T47D (cell line): ENCODE results near the gene PRH2.

ENCODE experiments used
- DNase-seq, 2 experiments: peaks; one replicate each; pipeline versions ENCODE4 v3.0.0 to v3.0.0-alpha.2; 2011 to 2012; ENCODE audit warnings: low read depth in 1 of 2, low spot score in 1 of 2
- JUND ChIP-seq: IDR thresholded peaks from 2 replicates; pipeline ENCODE4 v1.6.1; 2012; ENCODE audit warnings: low read depth
- in situ Hi-C: cut with HindIII; loops from 2 replicates; pipeline ENCODE4 v1.10.0; 2016; ENCODE audit warnings: low sequenced_read_pairs, low pct_unique_long_range_greater_than_20kb

Gene PRH2

DNA sequence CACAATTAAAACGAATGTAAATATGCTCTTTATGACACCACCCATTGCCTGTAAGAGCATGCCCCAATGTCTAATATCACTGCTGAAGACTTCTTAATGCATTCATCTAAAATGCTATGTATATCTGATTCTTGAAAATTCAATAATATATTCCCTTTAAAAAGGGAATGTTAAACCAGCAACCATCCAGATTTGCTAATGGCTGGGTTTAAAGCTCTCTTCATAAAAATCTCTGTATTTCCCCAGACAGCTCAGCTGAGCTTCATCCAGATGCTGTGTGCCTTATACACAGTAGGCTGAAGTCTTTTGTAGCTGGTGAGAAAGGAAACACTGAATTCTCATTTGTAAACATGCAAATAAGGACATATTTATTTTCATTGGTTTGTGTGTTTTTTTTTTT, 10.1 kb downstream of the PRH2 start, which contains the start of gene TAS2R14:
TAS2R14 (minus strand) TSS at position 101 of the 400 bp plus-strand sequence; CDS start at position 45, 56 bp downstream.
- DNase-seq = no peak
- in situ Hi-C loops = no loop called here
- TF ChIP-seq JUND = no peak

DNA sequence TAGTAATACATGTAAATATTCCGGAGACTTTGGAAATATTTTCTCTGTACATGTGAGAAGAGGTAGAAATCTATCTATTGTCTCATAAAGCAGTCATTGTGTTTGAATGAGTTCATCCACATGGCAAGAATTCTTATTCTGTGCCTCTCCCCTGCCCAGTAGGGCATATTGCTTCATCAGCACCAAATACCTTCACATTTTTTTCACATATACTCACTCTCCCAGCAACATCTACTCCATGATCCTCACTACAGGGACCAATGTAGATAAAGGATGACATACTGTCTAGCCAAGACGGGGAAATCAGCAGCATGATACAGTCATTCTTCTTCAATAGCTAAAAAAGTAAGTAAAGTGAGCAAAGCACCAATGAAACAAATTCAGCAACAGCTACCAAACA, 11.4 kb downstream of the PRH2 start:
- TF ChIP-seq JUND = no peak
- DNase-seq = no peak
- in situ Hi-C loops = no loop called here

DNA sequence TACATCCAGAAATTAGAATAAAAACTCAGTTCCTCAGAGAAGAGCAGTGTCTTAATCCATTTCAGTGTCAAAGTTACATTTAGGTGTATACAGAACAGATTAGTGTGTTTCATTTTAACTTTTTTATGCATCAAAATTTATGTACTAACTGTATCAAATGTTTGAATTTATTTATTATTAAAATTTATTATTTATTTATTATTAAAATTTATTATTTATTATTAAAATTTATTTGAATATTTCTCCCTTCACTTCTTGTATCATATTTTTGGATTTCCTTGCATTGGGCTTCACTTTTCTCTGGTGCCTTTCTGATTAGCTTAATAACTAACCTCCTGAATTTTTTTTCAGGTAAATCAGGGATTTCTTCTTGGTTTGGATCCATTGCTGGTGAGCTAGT, 12.3 kb downstream of the PRH2 start:
- in situ Hi-C loops = no loop called here
- DNase-seq = no peak
- TF ChIP-seq JUND = no peak

DNA sequence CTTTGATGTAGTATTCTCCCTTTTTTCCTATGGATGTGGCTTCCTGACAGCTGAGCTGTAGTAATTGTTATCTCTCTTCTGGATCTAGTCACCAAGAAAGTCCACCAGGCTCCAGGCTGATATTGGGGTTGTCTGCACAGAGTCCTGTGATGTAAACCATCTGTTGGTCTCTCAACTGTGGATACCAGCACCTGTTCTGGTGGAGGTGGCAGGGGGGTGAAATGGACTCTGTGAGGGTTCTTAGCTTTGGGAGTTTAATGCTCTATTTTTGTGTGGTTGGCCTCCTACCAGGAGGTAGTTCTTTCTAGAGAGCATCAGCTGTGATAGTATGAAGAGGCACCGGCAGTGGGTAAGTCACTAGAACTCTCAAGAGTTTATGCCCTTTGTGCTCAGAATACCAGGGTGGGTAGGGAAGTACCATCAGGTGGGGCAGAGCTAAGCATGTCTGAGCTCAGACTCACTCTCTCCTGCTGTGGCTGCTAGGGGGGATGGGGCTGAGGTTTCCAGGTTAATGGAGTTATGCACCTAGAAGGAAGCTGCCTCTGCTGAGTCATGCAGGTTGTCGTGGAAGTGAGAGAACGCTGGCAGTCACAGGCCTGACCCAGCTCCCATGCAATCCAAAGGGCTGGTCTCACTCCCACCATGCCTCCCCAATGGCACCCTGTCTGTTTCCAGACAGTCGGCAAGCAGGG, 13.0 kb downstream of the PRH2 start:
- in situ Hi-C loops = no loop called here
- DNase-seq = no peak
- no peak for TF ChIP-seq JUND

DNA sequence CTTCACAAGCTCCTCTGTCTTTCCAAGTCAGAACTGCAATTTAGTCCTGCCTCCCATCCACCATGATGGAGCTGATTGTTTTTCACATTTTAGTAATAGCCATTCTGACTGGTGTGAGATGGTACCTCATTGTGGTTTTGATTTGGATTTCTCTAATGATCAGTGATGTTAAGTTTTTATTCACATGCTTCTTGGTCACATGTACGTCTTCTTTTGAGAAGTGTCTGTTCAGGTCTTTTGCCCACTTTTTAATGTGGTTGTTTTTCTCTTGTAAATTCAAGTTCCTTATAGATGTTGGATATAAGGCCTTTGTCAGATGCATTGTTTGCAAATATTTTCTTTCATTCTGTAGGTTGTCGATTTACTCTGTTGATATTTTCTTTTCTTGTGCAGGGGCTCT, 14.1 kb downstream of the PRH2 start:
- no peak for DNase-seq
- no peak for TF ChIP-seq JUND
- in situ Hi-C loops = no loop called here

DNA sequence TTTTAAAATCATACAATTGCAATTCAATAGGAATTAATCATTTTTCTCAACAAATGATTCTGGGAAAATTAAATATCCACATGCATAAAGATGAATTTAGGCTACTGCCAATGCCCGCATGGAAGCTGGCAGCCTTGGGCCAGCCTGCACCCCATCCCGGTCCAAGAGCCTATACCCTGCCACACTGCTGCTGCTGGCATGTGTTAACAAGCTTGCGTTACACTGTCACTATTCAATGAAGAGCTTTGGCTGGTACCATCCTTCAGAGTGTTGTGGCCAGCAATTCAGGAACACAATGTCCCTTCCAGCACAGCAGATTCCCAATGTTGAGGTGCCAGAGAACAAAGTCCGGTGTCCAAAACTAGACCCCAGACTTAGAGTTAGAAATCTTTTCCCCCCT, 23.6 kb downstream of the PRH2 start:
- DNase-seq = no peak
- in situ Hi-C loops = no loop called here

DNA sequence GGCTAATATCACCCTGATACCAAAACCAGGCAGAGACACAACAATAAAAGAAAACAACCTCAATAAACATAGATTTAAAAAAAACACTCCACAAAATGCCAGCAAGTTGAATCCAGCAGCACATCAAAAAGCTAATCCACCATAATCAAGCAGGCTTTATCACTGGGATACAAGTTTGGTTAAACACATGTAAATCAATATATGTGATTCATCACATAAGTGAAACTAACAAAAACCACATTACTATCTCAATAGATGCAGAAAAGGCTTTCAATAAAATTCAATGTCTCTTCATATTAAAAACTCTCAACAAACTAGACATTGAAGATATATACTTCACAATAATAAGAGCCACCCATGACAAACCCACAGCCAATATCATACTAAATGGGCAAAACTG, 27.0 kb downstream of the PRH2 start:
- no peak for TF ChIP-seq JUND
- in situ Hi-C loops = no loop called here
- no peak for DNase-seq

More for the DNA sequence above, 23.6 kb downstream of the PRH2 start:
- TF ChIP-seq JUND = no peak

DNA sequence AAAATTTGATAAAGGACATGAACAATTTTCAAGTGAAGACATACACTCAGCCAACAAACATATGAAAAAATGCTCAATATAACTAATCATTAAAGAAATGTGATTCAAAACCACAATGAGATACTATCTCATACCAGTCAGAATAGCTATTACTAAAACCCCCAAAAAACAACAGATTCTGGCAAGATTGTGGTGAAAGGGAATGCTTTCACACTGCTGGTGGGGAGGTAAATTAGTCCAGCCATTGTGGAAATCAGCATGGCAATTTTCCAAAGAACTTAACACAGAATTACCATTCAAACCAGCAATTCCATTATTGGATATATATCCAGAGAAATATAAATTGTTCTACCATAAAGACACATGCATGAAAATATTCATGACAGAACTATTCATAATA, 28.7 kb downstream of the PRH2 start:
- no peak for TF ChIP-seq JUND
- DNase-seq = no peak
- in situ Hi-C loops = no loop called here

DNA sequence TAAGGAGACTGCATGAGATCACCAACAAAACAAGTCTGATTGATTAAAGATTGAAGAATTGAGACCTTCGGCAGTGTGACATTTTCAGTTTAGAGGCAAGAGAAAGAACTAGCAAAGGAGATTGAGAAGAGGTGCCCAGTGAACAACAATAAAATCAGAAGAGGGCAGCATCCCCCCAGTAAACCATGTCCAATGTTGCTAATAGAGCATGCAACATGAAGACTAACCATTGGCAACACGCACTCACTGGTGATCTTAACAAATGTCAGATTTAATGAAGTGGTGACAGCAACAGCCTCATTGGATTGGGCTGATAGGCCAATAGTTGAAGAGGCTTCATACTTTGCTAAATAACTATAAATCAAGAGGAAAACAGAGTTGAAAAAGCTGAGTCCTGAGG, 30.8 kb downstream of the PRH2 start:
- DNase-seq = peak in 1 of 2 experiments; percentile 1
- in situ Hi-C loops = no loop called here
- no peak for TF ChIP-seq JUND

DNA sequence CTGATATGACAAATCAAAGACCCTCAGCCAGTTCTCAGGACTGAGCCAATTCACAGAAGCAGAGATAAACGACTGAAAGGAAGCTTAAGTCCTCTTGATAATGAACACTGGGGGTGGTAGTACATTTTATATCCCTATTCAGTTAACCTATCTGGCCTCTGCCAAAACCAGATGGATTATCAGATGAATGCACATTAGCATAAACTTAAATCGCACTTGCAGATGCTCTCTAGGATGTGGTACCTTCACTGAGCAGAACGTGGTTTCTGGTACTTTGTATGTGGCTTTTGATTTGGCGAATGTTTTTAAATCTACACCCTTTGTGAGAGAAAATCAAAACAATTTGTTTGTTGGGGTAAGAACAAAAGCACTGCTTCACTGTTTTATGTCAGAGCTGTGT, 31.2 kb downstream of the PRH2 start:
- no peak for TF ChIP-seq JUND
- DNase-seq = no peak
- in situ Hi-C loops = no loop called here

DNA sequence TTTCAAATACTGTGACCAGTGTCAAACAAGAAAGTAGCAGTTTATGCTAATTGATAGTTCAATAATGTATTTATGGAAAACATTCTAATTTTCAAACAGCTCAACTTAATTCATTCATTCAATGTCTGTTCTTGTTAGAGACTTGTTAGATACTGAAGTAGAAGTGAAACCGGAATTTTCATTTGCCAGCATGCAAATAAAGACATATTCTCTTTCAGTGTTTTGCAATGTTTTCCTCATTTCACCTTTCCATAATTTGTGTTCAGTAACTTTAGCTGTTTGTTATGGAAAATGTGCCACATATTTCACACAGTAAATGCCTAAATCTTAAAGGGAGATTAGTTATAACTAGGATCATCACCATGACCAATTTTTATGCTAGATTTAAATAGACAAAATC, 36.4 kb downstream of the PRH2 start:
- TF ChIP-seq JUND = no peak
- in situ Hi-C loops = no loop called here
- DNase-seq = no peak

DNA sequence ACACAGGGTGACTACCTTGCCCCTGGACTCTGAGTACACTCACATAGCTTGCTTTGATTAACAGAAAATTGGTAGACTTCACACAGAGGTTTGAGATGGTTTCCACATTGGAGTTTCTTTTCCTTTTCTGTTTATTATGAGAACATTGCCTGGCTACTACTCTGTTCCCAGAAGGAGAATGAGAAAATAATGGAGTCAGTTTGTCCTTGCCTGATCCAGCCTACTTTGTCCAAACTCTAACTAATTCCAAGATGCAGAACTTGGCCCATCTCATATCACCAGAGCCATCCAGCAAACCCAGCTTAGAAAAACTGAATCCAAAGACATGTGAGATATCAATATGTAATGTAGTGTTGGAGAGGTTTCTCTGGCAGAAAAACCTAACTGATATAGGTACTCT, 37.3 kb downstream of the PRH2 start:
- TF ChIP-seq JUND = no peak
- in situ Hi-C loops = no loop called here
- DNase-seq = no peak

DNA sequence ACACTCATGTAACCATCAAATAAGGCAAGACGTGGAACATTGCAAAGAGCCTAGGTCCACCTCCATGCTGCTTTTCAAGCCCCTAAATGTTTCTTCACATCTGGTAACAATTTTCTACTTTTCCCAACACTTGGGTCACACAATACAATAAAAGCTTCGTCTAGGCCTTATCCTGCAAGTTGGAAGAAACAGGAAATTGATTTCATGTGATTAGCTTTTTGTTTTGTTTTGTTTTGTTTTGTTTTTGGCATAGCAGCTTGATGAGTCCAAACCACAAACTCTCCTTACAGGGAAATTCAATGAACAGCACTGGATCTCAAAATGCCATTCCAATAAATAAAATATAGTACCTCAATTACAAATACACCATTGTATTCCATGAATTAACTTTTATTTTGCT, 38.4 kb downstream of the PRH2 start:
- no peak for DNase-seq
- no peak for TF ChIP-seq JUND
- in situ Hi-C loops = no loop called here

DNA sequence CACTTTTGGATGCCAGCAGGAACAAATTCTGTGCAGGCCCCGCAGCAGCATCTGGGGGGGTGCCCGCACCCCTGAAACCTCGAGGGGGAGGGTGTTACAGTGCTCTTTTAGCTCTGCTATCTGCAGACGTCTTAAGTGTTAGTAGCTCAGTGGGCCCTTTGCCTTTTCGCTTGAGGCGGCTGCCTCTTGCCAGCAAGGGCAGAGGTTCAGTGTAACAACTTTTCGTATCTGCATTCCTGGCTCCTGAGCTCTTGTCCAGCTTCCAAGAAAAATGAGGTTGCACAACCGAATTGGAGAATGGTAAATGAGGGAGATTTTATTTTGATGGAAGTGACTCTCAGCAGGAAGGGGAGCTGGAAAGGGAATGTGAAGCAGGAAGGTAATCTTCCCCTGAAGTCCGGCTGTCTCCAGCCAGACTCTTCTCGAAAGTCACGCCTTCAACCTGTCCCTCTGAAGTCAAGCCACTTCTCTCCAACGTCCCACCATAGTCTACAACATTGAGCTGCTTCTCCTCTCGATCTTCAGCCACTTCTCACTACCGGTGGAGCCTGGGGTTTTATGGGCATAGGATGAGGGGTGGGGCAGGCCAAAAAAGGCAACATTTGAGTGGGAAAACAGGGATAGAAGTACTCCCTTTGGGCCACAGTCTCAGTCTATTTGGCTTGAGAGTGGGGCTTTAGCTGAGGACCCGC, 39.9 kb downstream of the PRH2 start:
- peak in 1 of 2 experiments; percentile 1 for DNase-seq
- no peak for TF ChIP-seq JUND
- in situ Hi-C loops = no loop called here
